Activated CD4-positive, alpha-beta T cell treated with anti-CD3 and anti-CD28 coated beads, Interleukin-2, amount 10 ng/mL, durations not matched to agents 7 days and 5 days (primary cell): ENCODE measurements around the gene USP11. TPM values are rescaled to one million over a fixed set of nuclear protein-coding genes. Genes with fewer than 3 reads are reported as not detected.

ENCODE experiments used
- CTCF ChIA-PET: fragments of 350-600 bp; sonication (Branson Sonifier 250); formaldehyde crosslinking; loops from one replicate; lab custom pipeline; 2021; ENCODE audit warnings: antibody characterized with exemption; lab: Charles Lee
- POLR2A ChIA-PET: fragments of 350-600 bp; sonication (Branson Sonifier 250); formaldehyde crosslinking; loops from one replicate; lab custom pipeline; 2021; ENCODE audit warnings: antibody characterized with exemption; lab: Charles Lee
- DNase-seq: peaks from one replicate; pipeline ENCODE4 v3.0.0-alpha.2; 2020
- H3K27ac Mint-ChIP-seq: one replicate; pipeline ENCODE4 v1.8.0; 2021; ENCODE audit warnings: mild to moderate bottlenecking, moderate library complexity, mixed read lengths
- H3K27me3 Mint-ChIP-seq: one replicate; pipeline ENCODE4 v1.8.0; 2021; ENCODE audit warnings: mixed read lengths
- H3K36me3 Mint-ChIP-seq: one replicate; pipeline ENCODE4 v1.8.0; 2021; ENCODE audit warnings: low read depth, mixed read lengths
- H3K4me1 Mint-ChIP-seq: one replicate; pipeline ENCODE4 v1.8.0; 2021; ENCODE audit warnings: mixed read lengths
- H3K4me3 Mint-ChIP-seq: one replicate; pipeline ENCODE4 v1.8.0; 2021; ENCODE audit warnings: mild to moderate bottlenecking, moderate library complexity, mixed read lengths
- H3K9me3 Mint-ChIP-seq: one replicate; pipeline ENCODE4 v1.8.0; 2021; ENCODE audit warnings: mixed read lengths
- total RNA-seq, 2 experiments: library from RNA; stranded (reverse); gene quantifications; one replicate each; pipeline ENCODE4 v1.2.3, GENCODE V29; 2021

USP11 gene
- total RNA-seq, 2 experiments from 2014 or later, result 26.0 to 28.2 TPM

- no peak for DNase-seq
- ChIA-PET POLR2A (no interaction called here), CTCF (no interaction called here)
- Mint-ChIP-seq H3K36me3 (peaks cover 44% of the 10 kb centered on the region), H3K27me3 (no peaks in the 10 kb centered on the region), H3K4me3 (no peak overlapping the region), H3K9me3 (no peaks in the 10 kb centered on the region), H3K27ac (peak overlapping the region; percentile 19), H3K4me1 (peaks cover 5% of the 10 kb centered on the region)
Measured at GRCh38 chrX:47209508-47210238, 23.1 kb upstream of the USP11 start.

- DNase-seq, result no peak
- no peak overlapping the region for H3K27ac Mint-ChIP-seq
- H3K9me3 Mint-ChIP-seq, result no peaks in the 10 kb centered on the region
- CTCF ChIA-PET, result no interaction called here
- no peak overlapping the region for H3K4me3 Mint-ChIP-seq
- no peaks in the 10 kb centered on the region for H3K27me3 Mint-ChIP-seq
- H3K4me1 Mint-ChIP-seq, result peaks cover 2% of the 10 kb centered on the region
- POLR2A ChIA-PET, result no interaction called here
- H3K36me3 Mint-ChIP-seq, result peaks cover 39% of the 10 kb centered on the region
Measured at GRCh38 chrX:47210661-47211425, 22.0 kb upstream of the USP11 start.

GRCh38 chrX:47212381-47213293 is 20.2 kb upstream of the USP11 start:
- POLR2A ChIA-PET, result no interaction called here
- H3K36me3 Mint-ChIP-seq, result peaks cover 32% of the 10 kb centered on the region
- no peak overlapping the region for H3K27ac Mint-ChIP-seq
- no peaks in the 10 kb centered on the region for H3K27me3 Mint-ChIP-seq
- DNase-seq, result no peak
- H3K4me3 Mint-ChIP-seq, result no peak overlapping the region
- peaks cover 15% of the 10 kb centered on the region for H3K4me1 Mint-ChIP-seq
- CTCF ChIA-PET, result no interaction called here
- H3K9me3 Mint-ChIP-seq, result no peaks in the 10 kb centered on the region

- H3K36me3 Mint-ChIP-seq, result peaks cover 37% of the 10 kb centered on the region
- DNase-seq, result no peak
- CTCF ChIA-PET, result no interaction called here
- H3K27me3 Mint-ChIP-seq, result no peaks in the 10 kb centered on the region
- no peaks in the 10 kb centered on the region for H3K9me3 Mint-ChIP-seq
- POLR2A ChIA-PET, result no interaction called here
- no peak overlapping the region for H3K27ac Mint-ChIP-seq
- no peak overlapping the region for H3K4me3 Mint-ChIP-seq
- H3K4me1 Mint-ChIP-seq, result peaks cover 20% of the 10 kb centered on the region
Measured at GRCh38 chrX:47214435-47215077, 18.3 kb upstream of the USP11 start.

- ChIA-PET POLR2A (no interaction called here), CTCF (interaction anchor here (1.1 kb wide), 1 partner anchor 169 kb away, joined by 3 read pairs; no protein-coding TSS in a partner anchor)
- no peak overlapping the region for H3K27ac Mint-ChIP-seq
- no peaks in the 10 kb centered on the region for H3K9me3 Mint-ChIP-seq
- H3K36me3 Mint-ChIP-seq, result peaks cover 41% of the 10 kb centered on the region
- H3K27me3 Mint-ChIP-seq, result no peaks in the 10 kb centered on the region
- no peak overlapping the region for H3K4me3 Mint-ChIP-seq
- peaks cover 28% of the 10 kb centered on the region for H3K4me1 Mint-ChIP-seq
- no peak for DNase-seq
Measured at GRCh38 chrX:47215291-47215900, 17.4 kb upstream of the USP11 start.

GRCh38 chrX:47216393-47216925 is 16.4 kb upstream of the USP11 start:
- Mint-ChIP-seq H3K4me1 (peaks cover 35% of the 10 kb centered on the region), H3K27ac (peak overlapping the region; percentile 90), H3K27me3 (no peaks in the 10 kb centered on the region), H3K36me3 (peaks cover 42% of the 10 kb centered on the region), H3K4me3 (peak overlapping the region; percentile 92), H3K9me3 (no peaks in the 10 kb centered on the region)
- CTCF ChIA-PET, result interaction anchor here (1.1 to 1.7 kb wide), 3 partner anchors 9 to 168 kb away, joined by 3 to 5 read pairs (median 3); no protein-coding TSS in a partner anchor
- DNase-seq, result no peak
- POLR2A ChIA-PET, result no interaction called here

DNA sequence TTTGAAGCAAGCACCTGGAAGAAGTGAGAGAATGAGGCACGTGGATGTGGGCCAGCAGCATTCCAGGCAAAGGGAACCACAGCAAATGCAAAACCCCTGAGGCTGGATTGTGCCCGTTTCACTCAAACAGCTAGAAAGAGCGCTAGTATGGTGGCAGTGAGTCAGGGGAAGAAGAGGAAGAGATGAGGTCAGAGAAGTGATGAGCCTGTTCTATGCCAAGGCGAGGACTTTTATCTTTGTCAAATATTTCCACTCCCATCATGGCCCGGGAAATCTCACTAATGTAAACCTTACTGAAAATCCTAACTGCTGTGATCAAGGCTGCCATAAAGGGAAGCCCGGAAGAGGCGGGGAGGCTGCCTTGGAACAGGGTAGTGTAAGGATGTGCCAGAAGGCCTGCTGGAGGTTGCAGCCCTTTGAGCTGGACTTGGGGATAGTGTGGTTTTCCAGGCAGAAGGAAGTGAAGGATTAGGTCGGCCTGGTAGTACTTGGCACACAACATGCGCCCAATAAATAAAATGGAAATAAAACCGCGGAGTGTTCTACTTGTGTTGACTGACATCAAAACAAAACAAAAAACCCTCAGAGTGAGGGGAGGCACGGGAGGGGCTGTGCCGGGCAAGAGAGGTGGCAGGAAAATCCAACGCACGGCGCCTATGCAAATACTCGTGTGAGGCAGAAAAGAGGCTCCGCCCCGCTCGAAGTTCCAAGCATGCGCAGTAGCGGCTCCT is 15.5 kb upstream of the USP11 start:
- Mint-ChIP-seq H3K4me1 (peaks cover 40% of the 10 kb centered on the region), H3K9me3 (no peaks in the 10 kb centered on the region), H3K27ac (peak overlapping the region; percentile 90), H3K27me3 (no peaks in the 10 kb centered on the region), H3K4me3 (peak overlapping the region; percentile 92), H3K36me3 (peaks cover 39% of the 10 kb centered on the region)
- ChIA-PET POLR2A (no interaction called here), CTCF (interaction anchor here (0.9 to 1.7 kb wide), 5 partner anchors 9 to 72 kb away, joined by 3 to 5 read pairs (median 3); partner anchors contain the start of genes NDUFB11 and RBM10)
- DNase-seq, result peak; percentile 7

- POLR2A ChIA-PET, result no interaction called here
- Mint-ChIP-seq H3K27ac (peak overlapping the region; percentile 99), H3K9me3 (no peaks in the 10 kb centered on the region), H3K4me1 (peaks cover 40% of the 10 kb centered on the region), H3K36me3 (peaks cover 39% of the 10 kb centered on the region), H3K27me3 (no peaks in the 10 kb centered on the region), H3K4me3 (peak overlapping the region; percentile 92)
- CTCF ChIA-PET, result interaction anchor here (0.9 to 1.7 kb wide), 4 partner anchors 8 to 73 kb away, joined by 3 to 5 read pairs (median 4); partner anchors contain the start of genes NDUFB11 and RBM10
- peak; percentile 96 for DNase-seq
Measured at GRCh38 chrX:47217852-47218279, 14.9 kb upstream of the USP11 start.

DNA sequence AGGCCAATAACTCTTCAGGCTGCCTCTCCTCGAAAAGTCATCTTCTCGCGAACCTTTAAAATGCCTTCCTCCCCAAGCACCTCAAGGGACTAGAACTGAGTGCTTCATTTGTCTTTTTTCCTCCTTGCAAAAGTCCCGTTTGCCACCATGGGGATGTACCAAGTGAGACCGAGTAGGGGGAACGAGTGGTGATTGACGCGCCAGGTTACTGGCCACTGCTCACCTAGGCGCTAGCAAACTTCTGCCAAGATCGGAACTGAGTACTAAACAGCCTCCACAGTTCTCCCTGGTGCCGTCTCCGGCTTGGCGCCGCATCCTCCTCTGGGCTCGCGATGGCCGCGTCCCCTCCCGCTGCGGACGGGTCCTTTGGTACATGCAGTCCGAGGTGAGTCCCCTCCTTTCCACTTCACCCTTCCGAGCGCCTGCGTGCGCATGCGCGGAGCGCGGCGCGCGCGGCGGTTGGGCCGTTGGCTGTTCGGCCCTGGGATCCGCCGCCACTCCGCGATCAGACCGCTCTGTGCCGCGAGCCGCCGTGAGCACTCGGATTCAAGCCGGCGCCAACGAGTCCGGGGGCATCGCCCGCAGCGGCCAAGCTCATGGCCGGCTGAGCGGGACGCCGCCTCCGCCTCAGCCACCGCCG is 14.4 kb upstream of the USP11 start, which contains the start of gene CDK16:
TSS of gene CDK16 (plus strand) at position 402 of the 640 bp plus-strand sequence. CDS start 4,877 bp downstream, outside the sequence.
- CTCF ChIA-PET, result interaction anchor here (0.9 to 1.7 kb wide), 5 partner anchors 8 to 74 kb away, joined by 3 to 5 read pairs (median 3); partner anchors contain the start of genes NDUFB11 and RBM10
- H3K9me3 Mint-ChIP-seq, result no peaks in the 10 kb centered on the region
- peak; percentile 70 for DNase-seq
- peak within 1 kb of the TSS; percentile 99 for H3K27ac Mint-ChIP-seq
- H3K36me3 Mint-ChIP-seq, result peaks cover 38% of the 10 kb centered on the region
- no peaks in the 10 kb centered on the region for H3K27me3 Mint-ChIP-seq
- H3K4me1 Mint-ChIP-seq, result peaks cover 40% of the 10 kb centered on the region
- H3K4me3 Mint-ChIP-seq, result peak within 1 kb of the TSS; percentile 92
- POLR2A ChIA-PET, result interaction anchor here (0.6 kb wide), 1 partner anchor 15 kb away, joined by 3 read pairs; no protein-coding TSS in a partner anchor
